Raji (cell line): ENCODE measurements around the gene MXRA7.

Experiments
- POLR2A ChIP-seq: IDR thresholded peaks from 2 replicates; pipeline ENCODE4 v1.6.1; 2011; ENCODE audit warnings: low read depth, low read length, control low read depth; ENCODE audit not compliant: insufficient read depth

MXRA7 gene

GRCh38 chr17:76725580-76726230 lies 14.9 kb upstream of the MXRA7 start:
- TF ChIP-seq POLR2A: no peak

- no peak for TF ChIP-seq POLR2A
These were observed 13.0 kb upstream of the MXRA7 start for GRCh38 chr17:76723812-76724211.

- no peak for TF ChIP-seq POLR2A
These were observed 11.5 kb upstream of the MXRA7 start for GRCh38 chr17:76722279-76722678.

- no peak for TF ChIP-seq POLR2A
These were observed 10.7 kb upstream of the MXRA7 start for GRCh38 chr17:76721463-76721862.

- no peak for TF ChIP-seq POLR2A
These were observed 10.2 kb upstream of the MXRA7 start for GRCh38 chr17:76720941-76721340.

- TF ChIP-seq POLR2A: no peak
These were observed 9.4 kb upstream of the MXRA7 start for GRCh38 chr17:76720211-76720610.

- no peak for TF ChIP-seq POLR2A
These were observed 7.8 kb upstream of the MXRA7 start for GRCh38 chr17:76718516-76718915.

- no peak for TF ChIP-seq POLR2A
These were observed 6.1 kb upstream of the MXRA7 start for GRCh38 chr17:76716839-76717215.

- no peak for TF ChIP-seq POLR2A
These were observed 5.5 kb upstream of the MXRA7 start for GRCh38 chr17:76716146-76716838.

- TF ChIP-seq POLR2A: no peak
These were observed 4.7 kb upstream of the MXRA7 start for GRCh38 chr17:76715496-76715830.

GRCh38 chr17:76714822-76715495 lies 4.2 kb upstream of the MXRA7 start:
- TF ChIP-seq POLR2A: no peak

- TF ChIP-seq POLR2A: no peak
These were observed 3.6 kb upstream of the MXRA7 start for GRCh38 chr17:76714336-76714735.

- TF ChIP-seq POLR2A: no peak
These were observed 3.0 kb upstream of the MXRA7 start for GRCh38 chr17:76713765-76714164.

- no peak for TF ChIP-seq POLR2A
These were observed 1.5 kb downstream of the MXRA7 start for GRCh38 chr17:76709077-76709950.

GRCh38 chr17:76707985-76708807 lies 2.6 kb downstream of the MXRA7 start:
- TF ChIP-seq POLR2A: no peak

GRCh38 chr17:76706817-76707216 lies 3.9 kb downstream of the MXRA7 start:
- TF ChIP-seq POLR2A: no peak
